HEK293 (cell line): ENCODE data around the gene LIN9.

Source experiments
- CTCF ChIA-PET: fragments of 350-600 bp; formaldehyde crosslinking; extraction: SDS; loops from one replicate; lab custom pipeline; 2021; ENCODE audit warnings: antibody characterized with exemption; lab: Yijun Ruan, JAX
- POLR2A ChIA-PET: fragments of 300-600 bp; formaldehyde crosslinking; extraction: SDS; loops from one replicate; lab custom pipeline; 2020; ENCODE audit warnings: antibody characterized with exemption, inconsistent platforms; lab: Yijun Ruan, JAX
- H3K27ac ChIP-seq: fragments of 200-500 bp; sonication (Bioruptor generic); 2 replicates; pipeline ENCODE4 v1.5.1; 2014; ENCODE audit warnings: low read depth, low read length, control low read depth, inconsistent platforms; ENCODE audit errors: extremely low read depth
- H3K36me3 ChIP-seq, 2 experiments: fragments of 200-500 bp in 1 of 2; sonication (Bioruptor generic) in 1 of 2; 1 replicate in 1 of 2; 2 replicates in 1 of 2; pipeline ENCODE4 v1.5.1; 2014 to 2017; ENCODE audit warnings: inconsistent platforms in 2 of 2, low read length in 2 of 2; ENCODE audit not compliant: control insufficient read depth in 2 of 2, insufficient read depth in 1 of 2
- H3K4me1 ChIP-seq: fragments of 200-500 bp; sonication (Bioruptor generic); 2 replicates; pipeline ENCODE4 v1.5.1; 2014; ENCODE audit warnings: mild to moderate bottlenecking, low read length, inconsistent platforms; ENCODE audit not compliant: control insufficient read depth, insufficient read depth
- H3K4me3 ChIP-seq: 2 replicates; pipeline ENCODE4 v1.5.1; 2011; ENCODE audit warnings: low read depth, mild to moderate bottlenecking, control low read depth, low read length, moderate library complexity
- H3K9me3 ChIP-seq: fragments of 200-500 bp; sonication (Bioruptor generic); 2 replicates; pipeline ENCODE4 v1.5.1; 2014; ENCODE audit warnings: low read depth, low read length, inconsistent platforms; ENCODE audit not compliant: control insufficient read depth, insufficient read depth
- GLI2 ChIP-seq: fragments of 450-650 bp; formaldehyde crosslinking; IDR thresholded peaks from 2 replicates; pipeline ENCODE4; 2017; ENCODE audit warnings: missing biosample characterization, missing genetic modification characterization, low read depth, borderline replicate concordance
- KLF8 ChIP-seq: fragments of 450-650 bp; formaldehyde crosslinking; IDR thresholded peaks from 2 replicates; pipeline ENCODE4 v1.5.1; 2016; ENCODE audit warnings: missing biosample characterization, missing genetic modification characterization
- REPIN1 ChIP-seq: fragments of 450-650 bp; formaldehyde crosslinking; IDR thresholded peaks from 2 replicates; pipeline ENCODE4 v1.5.1; 2017; ENCODE audit warnings: missing biosample characterization, missing genetic modification characterization, low read depth
- ZBTB20 ChIP-seq: fragments of 450-650 bp; formaldehyde crosslinking; IDR thresholded peaks from 2 replicates; pipeline ENCODE4 v1.5.1; 2016; ENCODE audit warnings: missing biosample characterization, missing genetic modification characterization
- ZNF112 ChIP-seq: fragments of 450-650 bp; formaldehyde crosslinking; IDR thresholded peaks from 2 replicates; pipeline ENCODE4 v1.5.0; 2017; ENCODE audit warnings: missing biosample characterization, missing genetic modification characterization
- ZNF121 ChIP-seq: fragments of 450-650 bp; formaldehyde crosslinking; IDR thresholded peaks from 2 replicates; pipeline ENCODE4 v1.5.1; 2016; ENCODE audit warnings: missing biosample characterization, missing genetic modification characterization
- ZNF133 ChIP-seq: fragments of 450-650 bp; formaldehyde crosslinking; IDR thresholded peaks from 2 replicates; pipeline ENCODE4 v1.5.1; 2016; ENCODE audit warnings: missing biosample characterization, missing genetic modification characterization
- ZNF155 ChIP-seq: fragments of 450-650 bp; formaldehyde crosslinking; IDR thresholded peaks from 2 replicates; pipeline ENCODE4 v1.5.1; 2016; ENCODE audit warnings: missing biosample characterization, missing genetic modification characterization
- ZNF223 ChIP-seq: fragments of 450-650 bp; formaldehyde crosslinking; IDR thresholded peaks from 2 replicates; pipeline ENCODE4 v1.5.1; 2016; ENCODE audit warnings: missing biosample characterization, missing genetic modification characterization
- ZNF24 ChIP-seq: fragments of 450-650 bp; formaldehyde crosslinking; IDR thresholded peaks from 2 replicates; pipeline ENCODE4 v1.5.1; 2016; ENCODE audit warnings: missing biosample characterization, missing genetic modification characterization
- ZNF292 ChIP-seq: fragments of 450-650 bp; formaldehyde crosslinking; IDR thresholded peaks from 2 replicates; pipeline ENCODE4 v1.5.1; 2016; ENCODE audit warnings: low read depth, missing biosample characterization, missing genetic modification characterization, borderline replicate concordance
- ZNF362 ChIP-seq: fragments of 450-650 bp; formaldehyde crosslinking; IDR thresholded peaks from 2 replicates; pipeline ENCODE4 v1.5.1; 2016; ENCODE audit warnings: missing biosample characterization, missing genetic modification characterization
- ZNF473 ChIP-seq: fragments of 450-650 bp; formaldehyde crosslinking; IDR thresholded peaks from 2 replicates; pipeline ENCODE4 v1.5.1; 2017; ENCODE audit warnings: missing biosample characterization, missing genetic modification characterization
- ZNF510 ChIP-seq: fragments of 450-650 bp; formaldehyde crosslinking; IDR thresholded peaks from 2 replicates; pipeline ENCODE4 v1.5.1; 2018; ENCODE audit warnings: mild to moderate bottlenecking, missing genetic modification characterization, missing biosample characterization; ENCODE audit not compliant: insufficient replicate concordance
- ZNF561 ChIP-seq: fragments of 450-650 bp; IDR thresholded peaks from 2 replicates; pipeline ENCODE4 v1.5.1; 2018; ENCODE audit warnings: missing biosample characterization, missing genetic modification characterization, borderline replicate concordance
- ZNF704 ChIP-seq: fragments of 450-650 bp; formaldehyde crosslinking; IDR thresholded peaks from 2 replicates; pipeline ENCODE4 v1.5.1; 2016; ENCODE audit warnings: missing biosample characterization, missing genetic modification characterization
- ZNF776 ChIP-seq: fragments of 450-650 bp; formaldehyde crosslinking; IDR thresholded peaks from 2 replicates; pipeline ENCODE4 v1.5.0; 2017; ENCODE audit warnings: missing biosample characterization, missing genetic modification characterization, borderline replicate concordance
- ZNF843 ChIP-seq: fragments of 450-650 bp; formaldehyde crosslinking; IDR thresholded peaks from 2 replicates; pipeline ENCODE4 v1.5.1; 2016; ENCODE audit warnings: missing biosample characterization, missing genetic modification characterization
- ZXDB ChIP-seq: fragments of 450-650 bp; formaldehyde crosslinking; IDR thresholded peaks from 2 replicates; pipeline ENCODE4 v1.5.1; 2016; ENCODE audit warnings: missing biosample characterization, missing genetic modification characterization
- TF ChIP-seq, protein P1 (sequence below): fragments of 450-650 bp; formaldehyde crosslinking; IDR thresholded peaks from 2 replicates; pipeline ENCODE4 v1.5.1; 2016; ENCODE audit warnings: missing biosample characterization, missing genetic modification characterization
- TF ChIP-seq, protein P2 (sequence below): fragments of 450-650 bp; formaldehyde crosslinking; optimal IDR thresholded peaks from 2 replicates; pipeline ENCODE3; 2016; ENCODE audit warnings: missing biosample characterization, mild to moderate bottlenecking, missing genetic modification characterization
- TF ChIP-seq, protein P3 (sequence below): fragments of 450-650 bp; formaldehyde crosslinking; conservative IDR thresholded peaks from 2 replicates; pipeline ENCODE4 v1.5.1; 2016; ENCODE audit warnings: low read depth, missing biosample characterization, missing genetic modification characterization

The LIN9 gene

GRCh38 chr1:226222686-226223085 is 86.3 kb downstream of the LIN9 start:
- no peaks in the 10 kb centered on the region; the same call in 1 of the 2 replicates for H3K4me1 ChIP-seq
- CTCF ChIA-PET: interaction anchor here (0.6 to 1.1 kb wide), 3 partner anchors 14 to 693 kb away, joined by 3 to 5 read pairs (median 4); no protein-coding TSS in a partner anchor
- H3K4me3 ChIP-seq: no peak overlapping the region

DNA sequence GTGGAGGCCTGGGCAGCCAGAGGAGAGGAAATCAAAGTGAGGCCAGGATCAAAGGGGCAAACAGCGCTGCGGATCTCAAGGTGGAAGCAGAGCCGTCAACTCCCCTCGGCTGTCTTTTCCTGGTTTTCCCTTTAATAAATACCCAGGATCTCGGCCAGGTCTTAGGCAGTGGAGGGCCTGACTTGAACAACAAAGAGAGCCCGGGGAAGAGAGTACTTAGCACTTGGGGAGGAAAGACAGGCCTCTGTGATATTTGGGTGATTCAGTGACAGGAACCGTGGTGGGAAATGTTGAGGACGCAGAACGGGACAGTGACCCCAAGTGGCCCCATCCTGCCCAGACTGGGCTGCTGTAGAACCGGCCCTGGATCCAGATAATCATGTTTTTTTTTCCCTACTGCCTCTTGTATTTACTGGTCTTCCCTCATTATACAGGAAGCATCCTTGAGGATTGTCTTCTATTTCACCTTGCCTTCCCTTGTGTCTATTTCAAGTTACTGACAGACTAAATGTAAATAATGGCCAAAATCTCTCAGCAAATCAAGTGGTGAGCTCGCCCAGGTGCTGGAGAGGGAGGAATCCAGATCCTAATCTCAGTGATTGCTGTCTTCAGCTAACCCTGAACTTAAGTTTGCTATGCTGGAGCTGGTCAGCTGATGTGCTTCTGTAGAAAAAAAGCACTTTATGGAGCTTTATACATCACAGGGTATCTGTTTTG is 88.3 kb downstream of the LIN9 start:
- ChIA-PET POLR2A (no interaction called here), CTCF (interaction anchor here (0.7 to 1.1 kb wide), 4 partner anchors 24 to 111 kb away, joined by 3 to 5 read pairs (median 4); no protein-coding TSS in a partner anchor)
- H3K36me3 ChIP-seq: no peaks in the 10 kb centered on the region
- no peak overlapping the region for H3K4me3 ChIP-seq
- no peaks in the 10 kb centered on the region for H3K9me3 ChIP-seq
- TF ChIP-seq, protein P1, sequence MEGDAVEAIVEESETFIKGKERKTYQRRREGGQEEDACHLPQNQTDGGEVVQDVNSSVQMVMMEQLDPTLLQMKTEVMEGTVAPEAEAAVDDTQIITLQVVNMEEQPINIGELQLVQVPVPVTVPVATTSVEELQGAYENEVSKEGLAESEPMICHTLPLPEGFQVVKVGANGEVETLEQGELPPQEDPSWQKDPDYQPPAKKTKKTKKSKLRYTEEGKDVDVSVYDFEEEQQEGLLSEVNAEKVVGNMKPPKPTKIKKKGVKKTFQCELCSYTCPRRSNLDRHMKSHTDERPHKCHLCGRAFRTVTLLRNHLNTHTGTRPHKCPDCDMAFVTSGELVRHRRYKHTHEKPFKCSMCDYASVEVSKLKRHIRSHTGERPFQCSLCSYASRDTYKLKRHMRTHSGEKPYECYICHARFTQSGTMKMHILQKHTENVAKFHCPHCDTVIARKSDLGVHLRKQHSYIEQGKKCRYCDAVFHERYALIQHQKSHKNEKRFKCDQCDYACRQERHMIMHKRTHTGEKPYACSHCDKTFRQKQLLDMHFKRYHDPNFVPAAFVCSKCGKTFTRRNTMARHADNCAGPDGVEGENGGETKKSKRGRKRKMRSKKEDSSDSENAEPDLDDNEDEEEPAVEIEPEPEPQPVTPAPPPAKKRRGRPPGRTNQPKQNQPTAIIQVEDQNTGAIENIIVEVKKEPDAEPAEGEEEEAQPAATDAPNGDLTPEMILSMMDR (tag by site-specific recombination): peak; percentile 54; the same call in 1 of the 2 replicates
- no peak for TF ChIP-seq ZNF155 (tag by site-specific recombination)
- TF ChIP-seq ZNF24: no peak
- H3K27ac ChIP-seq: no peak overlapping the region
- no peaks in the 10 kb centered on the region; the same call in 1 of the 2 replicates for H3K4me1 ChIP-seq

More at GRCh38 chr1:226222686-226223085, 86.3 kb downstream of the LIN9 start:
- no peaks in the 10 kb centered on the region for H3K9me3 ChIP-seq
- no peaks in the 10 kb centered on the region; a peak in 1 of 3 replicates for H3K36me3 ChIP-seq
- H3K27ac ChIP-seq: no peak overlapping the region
- no peak for TF ChIP-seq ZNF121 (tag by site-specific recombination)
- no peak for TF ChIP-seq ZNF362 (tag by site-specific recombination)
- no peak for TF ChIP-seq ZNF776
- no peak for TF ChIP-seq ZNF292
- TF ChIP-seq ZXDB (tag by site-specific recombination): no peak
- TF ChIP-seq ZNF843 (tag by site-specific recombination): no peak
- no peak for TF ChIP-seq REPIN1 (tag by site-specific recombination)
- TF ChIP-seq ZNF473 (tag by site-specific recombination): no peak
- no peak for TF ChIP-seq ZNF112 (tag by site-specific recombination)
- TF ChIP-seq KLF8 (tag by site-specific recombination): no peak
- TF ChIP-seq, protein P2, sequence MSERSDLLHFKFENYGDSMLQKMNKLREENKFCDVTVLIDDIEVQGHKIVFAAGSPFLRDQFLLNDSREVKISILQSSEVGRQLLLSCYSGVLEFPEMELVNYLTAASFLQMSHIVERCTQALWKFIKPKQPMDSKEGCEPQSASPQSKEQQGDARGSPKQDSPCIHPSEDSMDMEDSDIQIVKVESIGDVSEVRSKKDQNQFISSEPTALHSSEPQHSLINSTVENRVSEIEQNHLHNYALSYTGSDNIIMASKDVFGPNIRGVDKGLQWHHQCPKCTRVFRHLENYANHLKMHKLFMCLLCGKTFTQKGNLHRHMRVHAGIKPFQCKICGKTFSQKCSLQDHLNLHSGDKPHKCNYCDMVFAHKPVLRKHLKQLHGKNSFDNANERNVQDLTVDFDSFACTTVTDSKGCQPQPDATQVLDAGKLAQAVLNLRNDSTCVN: no peak
- no peak for TF ChIP-seq GLI2
- TF ChIP-seq ZNF133 (tag by site-specific recombination): no peak
- no peak for TF ChIP-seq ZNF223 (tag by site-specific recombination)
- TF ChIP-seq ZNF561 (tag by site-specific recombination): no peak
- TF ChIP-seq ZNF704 (tag by site-specific recombination): no peak
- no peak for TF ChIP-seq ZBTB20
- TF ChIP-seq, protein P3, sequence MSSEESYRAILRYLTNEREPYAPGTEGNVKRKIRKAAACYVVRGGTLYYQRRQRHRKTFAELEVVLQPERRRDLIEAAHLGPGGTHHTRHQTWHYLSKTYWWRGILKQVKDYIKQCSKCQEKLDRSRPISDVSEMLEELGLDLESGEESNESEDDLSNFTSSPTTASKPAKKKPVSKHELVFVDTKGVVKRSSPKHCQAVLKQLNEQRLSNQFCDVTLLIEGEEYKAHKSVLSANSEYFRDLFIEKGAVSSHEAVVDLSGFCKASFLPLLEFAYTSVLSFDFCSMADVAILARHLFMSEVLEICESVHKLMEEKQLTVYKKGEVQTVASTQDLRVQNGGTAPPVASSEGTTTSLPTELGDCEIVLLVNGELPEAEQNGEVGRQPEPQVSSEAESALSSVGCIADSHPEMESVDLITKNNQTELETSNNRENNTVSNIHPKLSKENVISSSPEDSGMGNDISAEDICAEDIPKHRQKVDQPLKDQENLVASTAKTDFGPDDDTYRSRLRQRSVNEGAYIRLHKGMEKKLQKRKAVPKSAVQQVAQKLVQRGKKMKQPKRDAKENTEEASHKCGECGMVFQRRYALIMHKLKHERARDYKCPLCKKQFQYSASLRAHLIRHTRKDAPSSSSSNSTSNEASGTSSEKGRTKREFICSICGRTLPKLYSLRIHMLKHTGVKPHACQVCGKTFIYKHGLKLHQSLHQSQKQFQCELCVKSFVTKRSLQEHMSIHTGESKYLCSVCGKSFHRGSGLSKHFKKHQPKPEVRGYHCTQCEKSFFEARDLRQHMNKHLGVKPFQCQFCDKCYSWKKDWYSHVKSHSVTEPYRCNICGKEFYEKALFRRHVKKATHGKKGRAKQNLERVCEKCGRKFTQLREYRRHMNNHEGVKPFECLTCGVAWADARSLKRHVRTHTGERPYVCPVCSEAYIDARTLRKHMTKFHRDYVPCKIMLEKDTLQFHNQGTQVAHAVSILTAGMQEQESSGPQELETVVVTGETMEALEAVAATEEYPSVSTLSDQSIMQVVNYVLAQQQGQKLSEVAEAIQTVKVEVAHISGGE (tag by site-specific recombination): no peak
- no peak for TF ChIP-seq ZNF510
- POLR2A ChIA-PET: no interaction called here
